ENCODE data around the gene SAMM50.

DNA sequence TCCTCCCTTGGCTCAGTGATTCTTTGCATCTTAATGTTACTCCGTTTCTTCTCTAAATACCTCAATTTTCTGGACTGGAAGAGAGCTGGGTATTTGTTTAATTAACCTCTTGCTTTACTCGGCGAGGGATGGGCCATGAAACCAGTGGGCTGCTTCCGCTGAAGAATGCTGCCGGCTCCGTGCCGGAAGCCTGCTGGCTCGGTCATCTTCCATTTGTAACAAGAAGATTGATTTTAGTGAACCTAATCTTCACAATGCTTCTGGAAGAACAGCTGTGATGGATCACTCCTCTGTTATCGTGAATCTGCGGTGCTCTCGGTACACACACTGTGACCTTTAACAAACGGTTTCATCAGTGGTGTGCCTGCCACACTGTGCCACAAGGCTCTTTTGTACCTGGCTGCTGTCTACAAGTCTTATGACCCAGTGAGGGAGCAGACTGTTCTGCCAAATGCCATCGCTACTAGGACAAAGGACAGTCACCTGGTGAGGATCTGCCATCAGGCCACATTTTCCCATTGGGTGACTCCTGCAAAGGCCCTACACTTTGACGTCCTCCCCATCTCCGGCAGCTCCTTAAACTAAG is 43.5 kb downstream of the SAMM50 start:
- TF ChIP-seq, protein P1, sequence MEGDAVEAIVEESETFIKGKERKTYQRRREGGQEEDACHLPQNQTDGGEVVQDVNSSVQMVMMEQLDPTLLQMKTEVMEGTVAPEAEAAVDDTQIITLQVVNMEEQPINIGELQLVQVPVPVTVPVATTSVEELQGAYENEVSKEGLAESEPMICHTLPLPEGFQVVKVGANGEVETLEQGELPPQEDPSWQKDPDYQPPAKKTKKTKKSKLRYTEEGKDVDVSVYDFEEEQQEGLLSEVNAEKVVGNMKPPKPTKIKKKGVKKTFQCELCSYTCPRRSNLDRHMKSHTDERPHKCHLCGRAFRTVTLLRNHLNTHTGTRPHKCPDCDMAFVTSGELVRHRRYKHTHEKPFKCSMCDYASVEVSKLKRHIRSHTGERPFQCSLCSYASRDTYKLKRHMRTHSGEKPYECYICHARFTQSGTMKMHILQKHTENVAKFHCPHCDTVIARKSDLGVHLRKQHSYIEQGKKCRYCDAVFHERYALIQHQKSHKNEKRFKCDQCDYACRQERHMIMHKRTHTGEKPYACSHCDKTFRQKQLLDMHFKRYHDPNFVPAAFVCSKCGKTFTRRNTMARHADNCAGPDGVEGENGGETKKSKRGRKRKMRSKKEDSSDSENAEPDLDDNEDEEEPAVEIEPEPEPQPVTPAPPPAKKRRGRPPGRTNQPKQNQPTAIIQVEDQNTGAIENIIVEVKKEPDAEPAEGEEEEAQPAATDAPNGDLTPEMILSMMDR (conservative IDR thresholded peaks at IDR 0.05; ENCODE audit: low read depth, low read length): no peak
- TF ChIP-seq EZH2 (IDR thresholded peaks at IDR 0.05; ENCODE audit: borderline replicate concordance, low read depth, low read length, poor library complexity, severe bottlenecking): no peak
